D721Med (cell line): Measurements from ENCODE around the gene SLC22A1.
"Not testable (repeated sequence)": the region's sequence is repeated elsewhere in the genome, so short reads cannot be mapped to it uniquely, and the experiment has no call there.

Experiments used
- DNase-seq: peaks from one replicate; pipeline ENCODE4 v3.0.0; 2011; ENCODE audit warnings: low spot score; ENCODE audit not compliant: insufficient read length
- FAIRE-seq: peaks from 2 replicates; lab custom pipeline; 2011; peaks lifted over from hg19 to GRCh38; lab: Jason Lieb, UNC
- TF ChIP-seq, protein P1 (sequence below): IDR thresholded peaks from 2 replicates; pipeline ENCODE4 v1.5.1; 2012; ENCODE audit warnings: mild to moderate bottlenecking, control low read depth; ENCODE audit not compliant: insufficient read depth; ENCODE audit errors: missing control alignments

Gene SLC22A1

GRCh38 chr6:160134779-160135547 is 13.3 kb downstream of the SLC22A1 start:
- TF ChIP-seq, protein P1, sequence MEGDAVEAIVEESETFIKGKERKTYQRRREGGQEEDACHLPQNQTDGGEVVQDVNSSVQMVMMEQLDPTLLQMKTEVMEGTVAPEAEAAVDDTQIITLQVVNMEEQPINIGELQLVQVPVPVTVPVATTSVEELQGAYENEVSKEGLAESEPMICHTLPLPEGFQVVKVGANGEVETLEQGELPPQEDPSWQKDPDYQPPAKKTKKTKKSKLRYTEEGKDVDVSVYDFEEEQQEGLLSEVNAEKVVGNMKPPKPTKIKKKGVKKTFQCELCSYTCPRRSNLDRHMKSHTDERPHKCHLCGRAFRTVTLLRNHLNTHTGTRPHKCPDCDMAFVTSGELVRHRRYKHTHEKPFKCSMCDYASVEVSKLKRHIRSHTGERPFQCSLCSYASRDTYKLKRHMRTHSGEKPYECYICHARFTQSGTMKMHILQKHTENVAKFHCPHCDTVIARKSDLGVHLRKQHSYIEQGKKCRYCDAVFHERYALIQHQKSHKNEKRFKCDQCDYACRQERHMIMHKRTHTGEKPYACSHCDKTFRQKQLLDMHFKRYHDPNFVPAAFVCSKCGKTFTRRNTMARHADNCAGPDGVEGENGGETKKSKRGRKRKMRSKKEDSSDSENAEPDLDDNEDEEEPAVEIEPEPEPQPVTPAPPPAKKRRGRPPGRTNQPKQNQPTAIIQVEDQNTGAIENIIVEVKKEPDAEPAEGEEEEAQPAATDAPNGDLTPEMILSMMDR, result no peak
- FAIRE-seq (no peak), DNase-seq (no peak)

- FAIRE-seq, result no peak
- TF ChIP-seq, protein P1, result no peak
- no peak for DNase-seq
These were observed 14.5 kb downstream of the SLC22A1 start for GRCh38 chr6:160135907-160136655.

GRCh38 chr6:160137130-160137988 is 15.7 kb downstream of the SLC22A1 start:
- TF ChIP-seq, protein P1, result no peak
- DNase-seq (no peak), FAIRE-seq (no peak)

GRCh38 chr6:160137989-160138835 is 16.6 kb downstream of the SLC22A1 start:
- FAIRE-seq (no peak), DNase-seq (no peak)
- TF ChIP-seq, protein P1, result peak; percentile 80

GRCh38 chr6:160138839-160139419 is 17.3 kb downstream of the SLC22A1 start:
- TF ChIP-seq, protein P1, result no peak
- FAIRE-seq (no peak), DNase-seq (no peak)

- FAIRE-seq, result no peak
- TF ChIP-seq, protein P1, result no peak
- no peak for DNase-seq
These were observed 17.8 kb downstream of the SLC22A1 start for GRCh38 chr6:160139420-160139851.

DNA sequence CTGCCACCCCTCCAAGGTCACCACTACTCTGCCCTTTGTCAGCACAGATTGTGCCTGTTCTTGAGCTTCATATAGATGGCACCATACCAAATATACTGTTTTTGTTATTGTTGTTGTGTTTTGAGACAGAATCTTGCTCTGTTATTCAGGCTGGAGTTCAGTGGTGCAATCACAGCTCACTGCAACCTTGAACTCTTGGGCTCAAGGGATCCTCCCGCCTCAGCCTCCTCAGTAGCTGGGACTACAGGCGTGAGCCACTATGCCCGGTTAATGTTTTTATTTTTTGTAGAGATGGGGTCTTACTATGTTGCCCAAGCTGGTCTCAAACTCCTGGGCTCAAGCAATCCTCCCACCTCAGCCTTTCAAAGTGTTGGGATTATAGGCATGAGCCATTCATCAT is 18.9 kb downstream of the SLC22A1 start:
- not testable (repeated sequence) for FAIRE-seq, DNase-seq
